Activated CD4-positive, alpha-beta memory T cell treated with anti-CD3 and anti-CD28 coated beads, Interleukin-2, amount 10 ng/mL, durations not matched to agents 7 days and 5 days (primary cell): ENCODE results near the gene WDR54. TPM values are rescaled to one million over a fixed set of nuclear protein-coding genes. Genes with fewer than 3 reads are reported as not detected.
"Not testable (repeated sequence)": the region's sequence is repeated elsewhere in the genome, so short reads cannot be mapped to it uniquely, and the experiment has no call there.

ENCODE experiments used
- CTCF ChIA-PET: fragments of 350-600 bp; sonication (Branson Sonifier 250); formaldehyde crosslinking; loops from one replicate; lab custom pipeline; 2021; ENCODE audit warnings: antibody characterized with exemption, inconsistent platforms; lab: Charles Lee
- POLR2A ChIA-PET: fragments of 350-600 bp; sonication (Branson Sonifier 250); formaldehyde crosslinking; loops from one replicate; lab custom pipeline; 2021; ENCODE audit warnings: antibody characterized with exemption; lab: Charles Lee
- DNase-seq: peaks from one replicate; pipeline ENCODE4 v3.0.0-alpha.2; 2020
- H3K27ac Mint-ChIP-seq: one replicate; pipeline ENCODE4 v1.8.0; 2021; ENCODE audit warnings: mild to moderate bottlenecking, mixed read lengths
- H3K27me3 Mint-ChIP-seq: one replicate; pipeline ENCODE4 v1.8.0; 2021; ENCODE audit warnings: mixed read lengths
- H3K36me3 Mint-ChIP-seq: one replicate; pipeline ENCODE4 v1.8.0; 2021; ENCODE audit warnings: low read depth, mixed read lengths
- H3K4me1 Mint-ChIP-seq: one replicate; pipeline ENCODE4 v1.8.0; 2021; ENCODE audit warnings: mixed read lengths
- H3K4me3 Mint-ChIP-seq: one replicate; pipeline ENCODE4 v1.8.0; 2021; ENCODE audit warnings: mild to moderate bottlenecking, mixed read lengths
- H3K9me3 Mint-ChIP-seq: one replicate; pipeline ENCODE4 v1.8.0; 2021; ENCODE audit warnings: mixed read lengths
- total RNA-seq, 2 experiments: library from RNA; stranded (reverse); gene quantifications; one replicate each; pipeline ENCODE4 v1.2.3, GENCODE V29; 2021

Gene WDR54
- total RNA-seq, 2 experiments from 2014 or later = 102 to 105 TPM

DNA sequence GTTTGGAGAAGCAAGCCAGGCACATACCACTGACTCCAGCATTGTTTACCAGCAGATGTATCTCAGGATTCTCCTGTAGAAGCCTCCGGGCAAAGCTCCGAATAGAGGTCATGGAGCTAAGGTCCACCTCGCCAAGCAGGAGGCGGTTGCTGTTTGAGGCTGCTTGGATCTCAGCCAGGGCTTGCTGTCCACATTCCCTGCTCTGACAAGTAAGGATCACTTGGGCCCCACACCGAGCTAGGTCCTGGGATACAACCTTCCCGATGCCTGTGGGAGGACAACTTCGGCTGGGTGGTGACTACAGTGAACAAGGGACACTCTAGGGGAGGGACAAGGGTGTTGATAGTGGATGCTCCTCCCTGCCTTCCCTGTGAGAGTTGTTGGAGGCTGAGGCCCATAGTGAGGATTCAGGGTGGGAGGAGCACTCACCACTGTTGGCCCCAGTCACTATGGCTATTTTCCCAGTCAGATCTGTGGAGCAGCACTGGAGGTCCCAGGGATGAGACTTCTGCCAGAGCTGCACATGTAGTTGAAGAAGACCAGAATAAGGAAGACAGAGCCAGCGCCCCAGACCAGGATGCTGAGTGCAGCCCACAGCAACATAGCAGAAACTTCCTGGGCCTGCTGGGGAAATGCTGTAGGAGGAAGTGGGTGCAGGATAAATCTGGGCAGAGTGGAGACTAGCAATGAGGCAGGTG lies 8.4 kb upstream of the WDR54 start:
- CTCF ChIA-PET = interaction anchor here (1.5 kb wide), 1 partner anchor 21 kb away, joined by 4 read pairs; no protein-coding TSS in a partner anchor
- no peak overlapping the region for H3K27ac Mint-ChIP-seq
- H3K4me1 Mint-ChIP-seq = peaks cover 12% of the 10 kb centered on the region
- H3K4me3 Mint-ChIP-seq = no peak overlapping the region
- H3K27me3 Mint-ChIP-seq = peaks cover 20% of the 10 kb centered on the region
- POLR2A ChIA-PET = interaction anchor here (1.4 kb wide), 1 partner anchor 9 kb away, joined by 4 read pairs; no protein-coding TSS in a partner anchor
- H3K36me3 Mint-ChIP-seq = no peaks in the 10 kb centered on the region
- H3K9me3 Mint-ChIP-seq = no peaks in the 10 kb centered on the region
- DNase-seq = no peak

DNA sequence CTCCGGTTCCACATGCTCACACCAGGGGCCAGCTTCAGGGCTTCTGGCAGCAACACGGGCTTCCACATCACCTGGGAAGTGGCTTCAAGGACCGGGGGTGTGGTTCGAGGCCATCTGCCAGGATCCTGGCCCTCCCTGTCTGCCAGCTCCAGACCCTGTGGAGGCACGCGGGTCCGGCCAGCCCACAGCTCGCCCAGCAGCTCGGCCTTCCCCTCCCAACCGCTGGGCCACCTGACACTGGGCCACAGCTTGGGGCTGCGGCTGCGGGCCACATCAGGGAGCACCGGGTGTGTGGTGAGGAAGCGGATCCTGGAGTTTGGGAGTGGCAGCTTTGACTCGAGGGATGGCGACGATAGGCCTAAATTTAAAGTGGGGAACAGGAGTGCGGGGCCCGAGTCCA lies 7.1 kb upstream of the WDR54 start:
- H3K4me1 Mint-ChIP-seq = peaks cover 12% of the 10 kb centered on the region
- peaks cover 14% of the 10 kb centered on the region for H3K27me3 Mint-ChIP-seq
- H3K27ac Mint-ChIP-seq = no peak overlapping the region
- no peak for DNase-seq
- no peak overlapping the region for H3K4me3 Mint-ChIP-seq
- ChIA-PET CTCF (no interaction called here), POLR2A (interaction anchor here (1.0 kb wide), 1 partner anchor 58 kb away, joined by 3 read pairs; the partner anchor contains the start of gene MRPL53)
- no peaks in the 10 kb centered on the region for H3K36me3 Mint-ChIP-seq
- no peaks in the 10 kb centered on the region for H3K9me3 Mint-ChIP-seq

DNA sequence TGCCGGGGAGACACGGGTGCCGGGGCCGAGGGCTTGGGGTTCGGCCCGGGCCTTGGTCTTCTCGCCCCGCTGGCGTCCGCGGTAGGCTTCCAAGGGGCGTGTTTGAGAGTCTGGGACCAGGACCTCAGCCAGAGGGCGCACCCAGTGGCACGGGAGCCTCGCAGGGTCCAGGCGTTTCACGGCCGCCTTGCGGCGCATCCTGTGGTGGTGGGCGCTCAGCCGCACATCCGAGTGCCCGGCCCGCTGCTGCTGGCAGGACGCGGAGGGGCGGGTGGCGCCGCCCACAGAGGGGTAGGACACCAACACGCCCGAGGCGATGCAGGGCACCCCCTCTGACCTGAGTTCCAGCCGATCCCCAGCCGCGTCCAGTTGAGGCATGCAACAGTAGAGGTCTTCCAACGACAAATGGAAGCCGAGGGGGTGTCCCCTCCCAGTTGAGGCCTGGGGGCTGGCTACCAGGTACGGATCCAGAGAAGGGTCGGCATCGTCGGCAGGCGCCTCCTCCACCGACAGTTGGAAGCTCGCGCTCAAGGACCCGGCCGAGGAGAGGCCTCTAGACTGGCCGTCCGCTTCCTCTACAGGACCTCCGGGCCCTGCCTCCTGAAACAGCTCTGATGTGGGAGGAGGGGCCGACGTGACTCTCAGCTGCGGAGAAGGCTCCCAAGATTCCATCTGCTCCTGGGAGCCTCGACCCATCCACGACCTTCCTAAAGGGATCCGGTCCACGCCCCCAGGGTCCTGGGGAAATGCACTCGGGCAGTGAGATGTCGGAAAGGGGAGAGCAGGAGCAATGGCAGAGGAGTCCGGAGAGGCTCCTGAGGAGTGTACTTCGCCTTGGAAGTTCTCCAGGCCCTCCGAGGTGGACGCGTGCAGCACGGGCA lies 6.4 kb upstream of the WDR54 start:
- POLR2A ChIA-PET = interaction anchor here (0.5 to 1.0 kb wide), 4 partner anchors 25 to 72 kb away, joined by 3 read pairs; partner anchors contain the start of gene MRPL53
- no peak for DNase-seq
- Mint-ChIP-seq H3K4me3 (no peak overlapping the region), H3K36me3 (no peaks in the 10 kb centered on the region), H3K9me3 (no peaks in the 10 kb centered on the region), H3K27ac (no peak overlapping the region), H3K4me1 (peaks cover 12% of the 10 kb centered on the region), H3K27me3 (peaks cover 13% of the 10 kb centered on the region)
- CTCF ChIA-PET = interaction anchor here (1.0 kb wide), 1 partner anchor 38 kb away, joined by 4 read pairs; no protein-coding TSS in a partner anchor

DNA sequence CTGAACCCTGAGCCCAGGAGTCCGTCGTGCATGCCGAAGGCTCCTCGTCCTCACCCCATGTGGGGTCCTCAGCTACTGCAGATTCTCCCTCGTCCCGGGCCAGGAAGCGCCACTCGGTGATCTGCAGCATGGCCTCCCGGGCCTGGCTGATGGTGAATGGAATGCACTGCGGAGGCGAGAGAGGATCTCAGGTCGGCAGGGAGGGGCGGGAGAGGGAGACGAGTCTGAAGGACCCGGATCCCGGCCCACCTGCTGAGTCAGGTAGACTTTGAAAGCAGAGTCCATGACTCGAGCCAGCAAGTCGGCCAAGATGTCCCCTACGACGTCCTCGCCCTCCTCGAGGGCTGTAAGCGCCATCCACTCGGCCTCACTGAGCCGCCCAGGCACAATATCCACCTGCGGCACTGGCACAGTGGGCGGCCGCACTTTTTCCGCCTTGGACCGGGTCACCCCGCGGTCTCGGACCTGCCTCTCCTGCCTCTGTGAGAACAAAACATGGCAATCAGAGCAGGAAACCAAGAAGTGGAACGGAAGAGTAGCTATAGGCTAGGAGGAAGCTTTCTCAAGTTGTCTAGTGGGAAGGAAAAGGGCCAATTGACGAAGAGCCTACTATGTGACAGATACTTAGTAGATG lies 5.7 kb upstream of the WDR54 start:
- no peak overlapping the region for H3K27ac Mint-ChIP-seq
- ChIA-PET POLR2A (interaction anchor here (0.5 to 1.0 kb wide), 3 partner anchors 24 to 71 kb away, joined by 3 read pairs; no protein-coding TSS in a partner anchor), CTCF (interaction anchor here (1.0 kb wide), 1 partner anchor 37 kb away, joined by 4 read pairs; no protein-coding TSS in a partner anchor)
- H3K36me3 Mint-ChIP-seq = no peaks in the 10 kb centered on the region
- H3K9me3 Mint-ChIP-seq = no peaks in the 10 kb centered on the region
- no peak for DNase-seq
- H3K4me1 Mint-ChIP-seq = peaks cover 16% of the 10 kb centered on the region
- H3K27me3 Mint-ChIP-seq = peaks cover 16% of the 10 kb centered on the region
- no peak overlapping the region for H3K4me3 Mint-ChIP-seq

DNA sequence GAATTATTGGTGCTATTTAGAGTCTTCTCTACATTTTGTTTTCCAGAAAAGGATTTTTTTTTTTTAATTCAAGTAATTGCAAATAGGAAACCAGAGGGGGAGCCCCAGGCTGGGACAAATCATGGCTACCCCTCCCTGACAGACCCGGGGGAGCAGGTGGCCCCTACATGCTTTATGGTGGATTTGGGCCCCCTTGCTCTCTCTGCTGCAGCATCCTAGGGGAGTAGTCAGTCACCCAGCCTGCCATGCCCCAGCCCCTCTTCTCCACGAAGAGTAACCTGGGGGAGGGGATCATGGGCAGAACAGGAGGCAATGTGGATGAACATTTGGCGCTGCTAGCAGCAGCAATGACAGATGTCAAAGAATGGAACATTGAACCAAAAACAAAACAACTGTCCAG lies 4.8 kb upstream of the WDR54 start:
- Mint-ChIP-seq H3K27ac (no peak overlapping the region), H3K4me3 (no peak overlapping the region), H3K36me3 (peaks cover 4% of the 10 kb centered on the region), H3K4me1 (peaks cover 22% of the 10 kb centered on the region), H3K9me3 (no peaks in the 10 kb centered on the region), H3K27me3 (peaks cover 16% of the 10 kb centered on the region)
- POLR2A ChIA-PET = no interaction called here
- DNase-seq = no peak
- CTCF ChIA-PET = no interaction called here

DNA sequence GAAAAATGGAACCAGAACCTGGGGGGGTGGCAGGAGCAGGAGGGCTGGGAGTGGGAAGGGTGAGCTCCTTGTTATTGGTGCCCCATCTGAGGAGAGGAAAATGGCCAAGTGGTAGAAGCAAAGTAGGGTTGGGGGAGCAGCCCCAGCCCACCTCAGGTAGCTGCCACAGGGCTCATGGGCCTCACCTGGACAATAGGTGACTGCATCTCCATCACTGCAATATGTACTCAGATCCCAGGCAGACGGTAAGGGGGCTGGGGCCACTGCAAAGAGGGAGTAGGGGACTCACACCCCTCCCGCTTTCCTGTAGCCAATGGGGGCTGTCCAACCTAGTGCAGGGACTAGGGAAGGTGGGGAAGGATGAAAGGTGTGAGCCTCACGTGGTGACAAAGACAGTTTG lies 4.3 kb upstream of the WDR54 start:
- POLR2A ChIA-PET = no interaction called here
- Mint-ChIP-seq H3K27me3 (peaks cover 16% of the 10 kb centered on the region), H3K4me1 (peaks cover 23% of the 10 kb centered on the region), H3K27ac (no peak overlapping the region), H3K9me3 (no peaks in the 10 kb centered on the region), H3K36me3 (peaks cover 4% of the 10 kb centered on the region), H3K4me3 (no peak overlapping the region)
- CTCF ChIA-PET = no interaction called here
- no peak for DNase-seq

DNA sequence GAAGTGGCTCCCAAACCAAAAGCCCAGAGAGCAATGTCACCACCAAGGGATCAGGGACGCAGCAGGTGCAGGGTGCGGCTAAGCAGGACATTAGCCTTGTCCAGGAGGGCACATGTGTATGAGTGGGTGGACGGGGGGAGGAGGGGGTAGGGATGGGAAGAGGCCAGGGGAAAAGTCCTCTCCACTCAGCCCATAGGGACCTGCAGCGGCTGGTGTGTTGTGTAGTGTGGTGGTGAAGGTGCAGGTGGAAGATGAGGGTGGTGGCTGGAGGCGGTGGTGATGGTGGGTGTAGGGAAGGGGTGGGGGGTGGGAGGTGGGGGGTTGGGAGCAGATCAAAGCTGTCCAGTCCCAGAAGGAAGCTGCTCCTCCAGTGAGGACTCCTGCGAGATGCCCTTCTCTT lies 3.8 kb upstream of the WDR54 start:
- peaks cover 29% of the 10 kb centered on the region for H3K4me1 Mint-ChIP-seq
- no peaks in the 10 kb centered on the region for H3K9me3 Mint-ChIP-seq
- no peak for DNase-seq
- H3K4me3 Mint-ChIP-seq = no peak overlapping the region
- H3K27me3 Mint-ChIP-seq = peaks cover 16% of the 10 kb centered on the region
- CTCF ChIA-PET = no interaction called here
- POLR2A ChIA-PET = no interaction called here
- peaks cover 5% of the 10 kb centered on the region for H3K36me3 Mint-ChIP-seq
- H3K27ac Mint-ChIP-seq = no peak overlapping the region

DNA sequence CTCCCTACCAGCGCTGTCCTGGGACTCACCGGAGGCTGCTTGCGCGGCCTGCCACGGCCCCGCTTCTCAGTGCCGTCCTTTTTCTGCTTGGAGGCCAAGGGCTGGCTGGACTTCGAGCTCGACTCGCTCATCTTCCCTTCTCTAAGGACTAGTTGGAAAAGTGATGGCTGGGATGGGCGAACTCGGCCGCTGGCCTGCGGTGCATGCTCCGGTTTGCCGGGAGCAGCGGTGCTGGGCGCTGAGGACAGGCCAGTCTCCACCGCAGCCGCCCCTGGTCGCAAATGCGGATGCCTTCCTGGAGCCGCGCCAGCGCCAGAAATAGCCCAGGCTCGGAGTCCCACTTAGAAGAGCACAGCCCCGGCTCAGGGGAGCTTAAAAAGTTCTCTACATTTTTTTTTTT lies 3.2 kb upstream of the WDR54 start:
- Mint-ChIP-seq H3K4me1 (peaks cover 34% of the 10 kb centered on the region), H3K9me3 (no peaks in the 10 kb centered on the region), H3K4me3 (no peak overlapping the region), H3K27me3 (peaks cover 16% of the 10 kb centered on the region), H3K36me3 (peaks cover 11% of the 10 kb centered on the region), H3K27ac (no peak overlapping the region)
- ChIA-PET POLR2A (no interaction called here), CTCF (no interaction called here)
- DNase-seq = no peak

DNA sequence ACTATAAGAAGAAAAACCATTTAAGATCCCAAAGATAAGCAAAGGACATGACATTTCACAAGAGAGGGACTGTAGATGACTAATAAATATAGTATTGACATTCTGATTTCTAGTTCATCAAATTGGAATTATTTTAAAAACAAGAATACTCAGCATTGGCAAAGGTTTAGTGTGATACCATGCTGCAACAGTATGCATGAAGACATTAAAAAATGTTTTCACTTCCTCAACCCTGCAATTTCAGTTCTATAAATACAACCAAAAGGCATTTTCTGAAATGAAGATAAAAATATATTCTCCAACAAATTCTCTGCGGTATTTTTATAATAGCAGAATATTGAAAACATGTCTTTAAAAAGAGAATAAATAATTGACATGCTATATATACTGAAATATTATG lies 2.2 kb upstream of the WDR54 start:
- H3K27me3 Mint-ChIP-seq = peaks cover 14% of the 10 kb centered on the region
- POLR2A ChIA-PET = interaction anchor here (1.1 kb wide), 1 partner anchor 12 kb away, joined by 3 read pairs; no protein-coding TSS in a partner anchor
- peaks cover 19% of the 10 kb centered on the region for H3K36me3 Mint-ChIP-seq
- DNase-seq = no peak
- CTCF ChIA-PET = no interaction called here
- peaks cover 35% of the 10 kb centered on the region for H3K4me1 Mint-ChIP-seq
- no peaks in the 10 kb centered on the region for H3K9me3 Mint-ChIP-seq
- no peak overlapping the region for H3K4me3 Mint-ChIP-seq
- no peak overlapping the region for H3K27ac Mint-ChIP-seq

DNA sequence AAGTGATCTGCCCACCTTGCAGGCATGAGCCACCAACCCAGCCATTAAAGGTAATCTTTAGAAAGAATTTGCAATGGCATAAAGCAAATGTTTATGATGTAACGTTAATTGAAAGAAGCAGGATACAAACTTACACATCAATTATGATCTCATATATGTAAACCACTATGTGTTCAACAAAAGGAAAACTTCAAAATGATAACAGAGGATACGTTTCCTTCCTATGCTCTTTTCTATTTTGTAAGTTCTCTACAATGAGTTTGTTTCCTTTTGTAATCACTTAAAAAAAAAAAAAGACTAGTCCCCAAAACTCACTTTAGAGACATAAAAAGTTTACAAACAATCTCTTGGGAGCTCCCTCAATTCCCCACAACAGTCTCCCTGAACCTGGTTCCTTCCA lies 1.5 kb upstream of the WDR54 start:
- CTCF ChIA-PET = interaction anchor here (2.5 to 3.1 kb wide), 2 partner anchors 29 to 34 kb away, joined by 10 to 23 read pairs; partner anchors contain the start of gene INO80B
- no peak for DNase-seq
- H3K4me3 Mint-ChIP-seq = no peak overlapping the region
- H3K27me3 Mint-ChIP-seq = peaks cover 11% of the 10 kb centered on the region
- peaks cover 24% of the 10 kb centered on the region for H3K36me3 Mint-ChIP-seq
- POLR2A ChIA-PET = interaction anchor here (1.4 to 2.8 kb wide), 3 partner anchors 34 to 53 kb away, joined by 4 to 31 read pairs (median 28); partner anchors contain the start of genes INO80B, MRPL53 and WBP1
- no peaks in the 10 kb centered on the region for H3K9me3 Mint-ChIP-seq
- H3K4me1 Mint-ChIP-seq = peaks cover 35% of the 10 kb centered on the region
- no peak overlapping the region for H3K27ac Mint-ChIP-seq

DNA sequence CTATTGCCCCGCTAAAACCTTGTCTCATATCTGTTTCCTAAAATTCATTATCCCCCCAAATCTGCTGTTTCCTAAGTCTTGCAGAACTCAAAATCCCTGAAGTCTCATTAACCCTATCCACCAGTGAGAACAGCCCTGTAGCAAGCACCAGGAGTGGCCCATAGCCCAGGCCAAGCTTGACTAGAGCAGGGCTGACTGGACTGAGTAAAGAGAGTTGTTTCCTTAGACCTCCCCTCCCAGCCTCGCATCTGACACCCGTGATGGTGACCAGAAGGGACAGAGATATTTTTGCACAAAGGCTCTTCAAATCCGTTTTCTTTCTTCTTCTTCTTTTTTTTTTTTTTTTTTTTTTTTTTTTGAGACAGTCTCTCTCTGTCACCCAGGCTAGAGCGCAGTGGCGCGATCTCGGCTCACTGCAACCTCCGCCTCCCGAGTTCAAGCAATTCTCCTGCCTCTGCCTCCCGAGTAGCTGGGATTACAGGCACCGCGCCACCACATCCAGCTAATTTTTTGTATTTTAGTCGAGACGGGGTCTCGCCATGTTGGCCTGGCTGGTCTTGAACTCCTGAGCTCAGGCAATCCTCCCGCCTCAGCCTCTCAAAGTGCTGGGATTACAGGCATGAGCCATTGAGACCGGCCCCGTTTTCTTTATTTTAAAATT lies 957 bp upstream of the WDR54 start:
- H3K27ac Mint-ChIP-seq = peak overlapping the region; percentile 95
- peaks cover 29% of the 10 kb centered on the region for H3K36me3 Mint-ChIP-seq
- not testable (repeated sequence) for H3K9me3 Mint-ChIP-seq, H3K27me3 Mint-ChIP-seq, DNase-seq
- peaks cover 33% of the 10 kb centered on the region for H3K4me1 Mint-ChIP-seq
- ChIA-PET POLR2A (interaction anchor here (0.7 to 2.8 kb wide), 9 partner anchors 19 to 168 kb away, joined by 3 to 31 read pairs (median 4); partner anchors contain the start of genes AUP1, HTRA2, INO80B and MRPL53), CTCF (interaction anchor here (0.9 to 3.1 kb wide), 6 partner anchors 29 to 111 kb away, joined by 3 to 23 read pairs (median 6); partner anchors contain the start of genes CCDC142, INO80B and TTC31)
- H3K4me3 Mint-ChIP-seq = peak overlapping the region; percentile 94
